K562 (cell line): Measurements from ENCODE around the gene PRKCE. TPM values are rescaled to one million over a fixed set of nuclear protein-coding genes. Genes with fewer than 3 reads are reported as not detected.

Experiments used
- ATAC-seq: fragments of 200-7000 bp; cut with Tn5 transposase; 3 replicates; pipeline ENCODE4 v1.9.1; 2020; ENCODE audit warnings: moderate library complexity
- BruUV-seq: library from RNA; stranded (reverse); fragments of 400-500 nt; replicated peaks from 2 replicates; lab custom pipeline; 2021; lab: Mats Ljungman, UMichigan
- CTCF ChIA-PET: fragments of 300-600 bp; formaldehyde crosslinking; extraction: SDS; loops from one replicate; lab custom pipeline; 2021; ENCODE audit warnings: low intra/inter-chr PET ratio; lab: Yijun Ruan, JAX
- POLR2A ChIA-PET: fragments of 300-600, 350-650 bp; sonication (Branson Sonifier 250); formaldehyde crosslinking; extraction: SDS; loops from one replicate; lab custom pipeline; 2021; ENCODE audit warnings: antibody characterized with exemption, inconsistent platforms; lab: Yijun Ruan, JAX
- DNase-seq, 4 experiments: peaks; one replicate each; pipeline versions ENCODE4 v3.0.0 to v3.0.0-alpha.2; 2011 to 2018; ENCODE audit warnings: low spot score in 3 of 4, mixed read lengths in 3 of 4; ENCODE audit errors: extremely low read depth in 1 of 4
- FAIRE-seq: peaks from 2 replicates; lab custom pipeline; 2011; peaks lifted over from hg19 to GRCh38; lab: Jason Lieb, UNC
- H2AFZ ChIP-seq: 2 replicates; pipeline ENCODE4 v1.6.0; 2011; ENCODE audit warnings: low read depth, low read length, control low read depth, inconsistent platforms
- H3K27ac ChIP-seq: fragments of 200-600 bp; 3 replicates; pipeline ENCODE4 v1.8.0; 2011; ENCODE audit warnings: low read depth, mild to moderate bottlenecking, control low read depth, inconsistent platforms, low read length, moderate library complexity, mixed read lengths; ENCODE audit errors: extremely low read depth
- H3K27me3 ChIP-seq, 2 experiments: fragments of 300-600 bp in 1 of 2; 2 replicates in 1 of 2; 3 replicates in 1 of 2; pipeline versions ENCODE4 v1.6.0 to v1.8.0; 2011; ENCODE audit warnings: inconsistent platforms in 2 of 2, low read length in 2 of 2, mild to moderate bottlenecking in 1 of 2, mixed read lengths in 1 of 2, moderate library complexity in 1 of 2; ENCODE audit not compliant: control insufficient read depth in 2 of 2, insufficient read depth in 2 of 2
- H3K36me3 ChIP-seq: fragments of 300-600 bp; 3 replicates; pipeline ENCODE4 v1.8.0; 2011; ENCODE audit warnings: mild to moderate bottlenecking, low read length, inconsistent platforms; ENCODE audit not compliant: control insufficient read depth, insufficient read depth
- H3K4me1 ChIP-seq, 2 experiments: fragments of 200-600 bp in 1 of 2; replicated peaks in 1 of 2; 2 replicates in 1 of 2; 3 replicates in 1 of 2; pipeline versions ENCODE4 v1.5.1 to v1.8.0; 2011; ENCODE audit warnings: inconsistent platforms in 2 of 2, low read length in 2 of 2, mild to moderate bottlenecking in 1 of 2, mixed read lengths in 1 of 2, moderate library complexity in 1 of 2; ENCODE audit not compliant: control insufficient read depth in 2 of 2, insufficient read depth in 2 of 2
- H3K4me2 ChIP-seq: 2 replicates; pipeline ENCODE4 v1.6.1; 2011; ENCODE audit warnings: low read length, control low read depth, inconsistent platforms, mixed read lengths; ENCODE audit not compliant: insufficient read depth
- H3K4me3 ChIP-seq: fragments of 200-600 bp; sonication (generic), shearing (Covaris generic); 2 replicates; pipeline ENCODE4 v1.5.1; 2016; ENCODE audit warnings: control low read depth, inconsistent platforms
- H3K79me2 ChIP-seq: fragments of 200-600 bp; 3 replicates; pipeline ENCODE4 v1.8.0; 2011; ENCODE audit warnings: low read length, inconsistent platforms; ENCODE audit not compliant: control insufficient read depth, insufficient read depth
- H3K9ac ChIP-seq, 2 experiments: 2 replicates each; pipeline versions ENCODE4 v1.6.0 to v1.6.1; 2011; ENCODE audit warnings: low read depth in 2 of 2, low read length in 2 of 2, control low read depth in 1 of 2, inconsistent platforms in 1 of 2, mild to moderate bottlenecking in 1 of 2, mixed read lengths in 1 of 2; ENCODE audit not compliant: insufficient read depth in 1 of 2
- H3K9me1 ChIP-seq: one replicate; pipeline ENCODE4 v1.6.0; 2011; ENCODE audit warnings: inconsistent platforms, mild to moderate bottlenecking, low read length, moderate library complexity; ENCODE audit not compliant: control insufficient read depth, insufficient read depth
- H3K9me3 ChIP-seq: replicated peaks from 2 replicates; pipeline ENCODE4 v1.5.1; 2011; ENCODE audit warnings: low read depth, low read length, inconsistent platforms; ENCODE audit not compliant: control insufficient read depth, insufficient read depth
- H4K20me1 ChIP-seq: replicated peaks from 2 replicates; pipeline ENCODE4 v1.6.1; 2011; ENCODE audit warnings: low read length, inconsistent platforms, mixed read lengths; ENCODE audit not compliant: control insufficient read depth, insufficient read depth
- C11orf30 ChIP-seq: fragments of 450-650 bp; IDR thresholded peaks from 2 replicates; pipeline ENCODE4 v1.6.1; 2016; ENCODE audit warnings: low read depth, mild to moderate bottlenecking
- FOXM1 ChIP-seq, 2 experiments: fragments of 450-650 bp in 1 of 2; sonication (generic) in 1 of 2; formaldehyde crosslinking in 1 of 2; IDR thresholded peaks; 2 replicates each; pipeline versions ENCODE4 v1.6.1 to v1.9.0; 2017 to 2022; ENCODE audit warnings: low read depth in 2 of 2, mild to moderate bottlenecking in 2 of 2, missing genetic modification reagents in 1 of 2, moderate library complexity in 1 of 2
- L3MBTL2 ChIP-seq: fragments of 450-650 bp; IDR thresholded peaks from 2 replicates; pipeline ENCODE4 v1.6.1; 2016; ENCODE audit warnings: mild to moderate bottlenecking, moderate library complexity
- MAFF ChIP-seq: IDR thresholded peaks from 2 replicates; pipeline ENCODE4 v1.6.1; 2012; ENCODE audit warnings: low read length, improper control_type of control experiment
- MAFG ChIP-seq: fragments of 450-650 bp; conservative IDR thresholded peaks from 2 replicates; pipeline ENCODE4 v1.6.1; 2016; ENCODE audit warnings: missing genetic modification characterization, missing compliant biosample characterization
- MAFK ChIP-seq: IDR thresholded peaks from 2 replicates; pipeline ENCODE4 v1.6.1; 2011; ENCODE audit warnings: low read length, improper control_type of control experiment
- MED1 ChIP-seq: sonication (generic); formaldehyde crosslinking; IDR thresholded peaks from 2 replicates; pipeline ENCODE4 v1.8.1; 2023; ENCODE audit warnings: missing genetic modification reagents, borderline replicate concordance
- NFE2 ChIP-seq: IDR thresholded peaks from 2 replicates; pipeline ENCODE4 v1.6.1; 2014; ENCODE audit warnings: antibody characterized with exemption, low read depth
- XRCC5 ChIP-seq: fragments of 200-400 bp; formaldehyde crosslinking; IDR thresholded peaks from 2 replicates; pipeline ENCODE4 v1.6.1; 2017; ENCODE audit warnings: low read depth, mild to moderate bottlenecking, low read length
- WGBS: fragments of 100-300 bp; shearing (Covaris generic); methylation state at CpG from one replicate; pipeline ENCODE4 v1.1.6; 2016; ENCODE audit warnings: low coverage, mixed read lengths; ENCODE audit not compliant: insufficient coverage; ENCODE audit errors: missing lambda C conversion rate; 5-methylcytosine and 5-hydroxymethylcytosine counted together
- in situ Hi-C: fragments of 300-500 bp; cut with MboI; formaldehyde crosslinking; loops from 4 replicates; pipeline ENCODE4 v1.15.0; 2018; ENCODE audit warnings: inconsistent platforms, mixed read lengths
- intact Hi-C: fragments of 100-400 bp; cut with micrococcal nuclease; formaldehyde crosslinking; loops from 2 replicates; pipeline ENCODE4 v1.14.2; 2022
- polyA plus RNA-seq, 8 experiments: library from polyadenylated mRNA; depleted of rRNA in 4 of 8; stranded (reverse) in 5 of 8; unstranded in 3 of 8; fragments of >200 nt; fragmentation: Nextera tagmentation in 2 of 8; fragmentation: Illumina TruSeq in 1 of 8; extraction: Ambion mirVana in 2 of 8; extraction: Trizol in 1 of 8; gene quantifications; 2 replicates each; pipeline versions ENCODE4 v1.2.1 to v1.2.3, GENCODE V29; 2011 to 2014; ENCODE audit warnings: inconsistent platforms in 1 of 8, missing spikeins in 1 of 8
- total RNA-seq, 7 experiments: library from RNA; depleted of rRNA in 6 of 7; stranded (reverse); fragments of >200 nt in 6 of 7; fragmentation: Illumina TruSeq in 2 of 7; extraction: Trizol in 2 of 7; gene quantifications; 2 replicates each; pipeline versions ENCODE4 v1.2.1 to v1.2.3, GENCODE V29; 2011 to 2021; ENCODE audit warnings: low replicate concordance in 1 of 7
- TF ChIP-seq, protein P1 (sequence below): fragments of 250-450 bp; sonication (Bioruptor Pico); IDR thresholded peaks from 2 replicates; pipeline ENCODE4 v1.5.0; 2020; ENCODE audit warnings: mild to moderate bottlenecking
- TF ChIP-seq, protein P2 (sequence below): fragments of 200-800 bp; sonication (Bioruptor generic); IDR thresholded peaks from 2 replicates; pipeline ENCODE4 v1.6.1; 2017; ENCODE audit warnings: missing genetic modification characterization, missing compliant biosample characterization
- TF ChIP-seq, protein P3 (sequence below): fragments of 450-650 bp; IDR thresholded peaks from 2 replicates; pipeline ENCODE4 v1.6.1; 2016; ENCODE audit warnings: borderline replicate concordance

Gene PRKCE
- total and polyA plus RNA-seq, 9 of the 15 experiments (the other 6 are each of a cell fraction or from before 2014, with no cell fraction given) = 0.06 to 1.0 (median 0.22) TPM; not detected in 1

DNA sequence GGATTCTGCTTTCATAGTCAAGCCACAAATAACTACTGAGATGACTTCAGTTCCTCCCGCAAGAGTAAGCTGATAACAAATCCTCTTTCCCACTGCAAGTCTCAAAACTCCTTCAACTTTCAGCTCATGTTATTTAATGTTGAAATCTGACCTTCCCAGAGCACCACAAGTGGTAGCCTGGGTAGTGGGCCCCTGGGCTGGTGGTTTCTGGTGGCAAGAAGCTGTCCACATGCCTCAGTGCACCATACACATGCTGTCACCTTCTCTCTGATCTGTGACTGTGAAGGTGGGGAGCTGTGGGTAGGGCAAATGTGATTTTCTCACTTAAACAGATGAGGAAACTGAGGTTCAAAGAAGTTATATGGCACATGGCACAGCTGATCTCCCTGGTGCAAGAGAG lies 399.6 kb downstream of the PRKCE start:
- 17% methylated on average over 1 of the region's 1 CpG for WGBS
- H4K20me1 ChIP-seq = no peaks in the 10 kb centered on the region
- H3K27ac ChIP-seq = no peak overlapping the region
- H3K36me3 ChIP-seq = no peaks in the 10 kb centered on the region
- intact Hi-C loops = no loop called here
- H3K4me3 ChIP-seq = no peak overlapping the region
- CTCF ChIA-PET = no interaction called here
- H3K9me1 ChIP-seq = no peaks in the 10 kb centered on the region
- H3K27me3 ChIP-seq = peaks cover 9 to 40% of the 10 kb centered on the region in 2 experiments; a peak in 4 of 5 replicates
- no peaks in the 10 kb centered on the region for H3K4me1 ChIP-seq
- no TSS peak for BruUV-seq
- FAIRE-seq = no peak
- DNase-seq = no peak
- H2AFZ ChIP-seq = no peak overlapping the region
- no peak for TF ChIP-seq FOXM1 (IDR thresholded peaks at IDR 0.05; ENCODE audit: low read depth)
- no peak for TF ChIP-seq FOXM1 (CRISPR knock-in tag; IDR thresholded peaks at IDR 0.05; ENCODE audit: low read depth)
- TF ChIP-seq, protein P1, sequence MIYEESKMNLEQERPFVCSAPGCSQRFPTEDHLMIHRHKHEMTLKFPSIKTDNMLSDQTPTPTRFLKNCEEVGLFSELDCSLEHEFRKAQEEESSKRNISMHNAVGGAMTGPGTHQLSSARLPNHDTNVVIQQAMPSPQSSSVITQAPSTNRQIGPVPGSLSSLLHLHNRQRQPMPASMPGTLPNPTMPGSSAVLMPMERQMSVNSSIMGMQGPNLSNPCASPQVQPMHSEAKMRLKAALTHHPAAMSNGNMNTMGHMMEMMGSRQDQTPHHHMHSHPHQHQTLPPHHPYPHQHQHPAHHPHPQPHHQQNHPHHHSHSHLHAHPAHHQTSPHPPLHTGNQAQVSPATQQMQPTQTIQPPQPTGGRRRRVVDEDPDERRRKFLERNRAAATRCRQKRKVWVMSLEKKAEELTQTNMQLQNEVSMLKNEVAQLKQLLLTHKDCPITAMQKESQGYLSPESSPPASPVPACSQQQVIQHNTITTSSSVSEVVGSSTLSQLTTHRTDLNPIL = no peak
- TF ChIP-seq XRCC5 = no peak
- TF ChIP-seq, all 486 proteins: peak for 0
- H3K79me2 ChIP-seq = no peaks in the 10 kb centered on the region
- in situ Hi-C loops = no loop called here
- no peak overlapping the region for H3K4me2 ChIP-seq
- no peak for ATAC-seq
- no peaks in the 10 kb centered on the region for H3K9me3 ChIP-seq
- POLR2A ChIA-PET = no interaction called here
- no peak overlapping the region for H3K9ac ChIP-seq

DNA sequence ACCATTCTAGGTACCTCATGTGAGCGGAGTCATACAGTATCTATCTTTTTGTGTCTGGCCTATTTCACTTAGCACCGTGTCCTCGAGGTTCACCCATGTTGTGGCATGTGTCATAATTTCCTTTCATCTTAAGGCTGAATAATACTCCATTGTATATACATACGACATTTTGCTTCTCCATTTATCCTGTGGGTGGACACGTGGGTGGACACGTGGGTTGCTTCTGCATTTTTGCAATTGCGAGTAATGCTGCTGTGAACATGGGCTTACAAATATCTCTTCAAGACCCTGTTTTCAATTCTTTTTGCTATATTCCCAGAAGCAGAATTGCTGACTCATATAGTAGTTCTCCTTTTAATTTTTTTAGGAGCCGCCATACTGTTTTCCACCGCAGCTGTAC lies 402.1 kb downstream of the PRKCE start:
- no TSS peak for BruUV-seq
- no peaks in the 10 kb centered on the region for H4K20me1 ChIP-seq
- no peak for ATAC-seq
- TF ChIP-seq NFE2 (peak; percentile 77), C11orf30 (peak; percentile 82), MAFF (peak; percentile 75), MED1 (no peak), L3MBTL2 (peak; percentile 58), MAFG (peak; percentile 82), MAFK (peak; percentile 71)
- TF ChIP-seq, protein P2, sequence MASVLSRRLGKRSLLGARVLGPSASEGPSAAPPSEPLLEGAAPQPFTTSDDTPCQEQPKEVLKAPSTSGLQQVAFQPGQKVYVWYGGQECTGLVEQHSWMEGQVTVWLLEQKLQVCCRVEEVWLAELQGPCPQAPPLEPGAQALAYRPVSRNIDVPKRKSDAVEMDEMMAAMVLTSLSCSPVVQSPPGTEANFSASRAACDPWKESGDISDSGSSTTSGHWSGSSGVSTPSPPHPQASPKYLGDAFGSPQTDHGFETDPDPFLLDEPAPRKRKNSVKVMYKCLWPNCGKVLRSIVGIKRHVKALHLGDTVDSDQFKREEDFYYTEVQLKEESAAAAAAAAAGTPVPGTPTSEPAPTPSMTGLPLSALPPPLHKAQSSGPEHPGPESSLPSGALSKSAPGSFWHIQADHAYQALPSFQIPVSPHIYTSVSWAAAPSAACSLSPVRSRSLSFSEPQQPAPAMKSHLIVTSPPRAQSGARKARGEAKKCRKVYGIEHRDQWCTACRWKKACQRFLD (CRISPR knock-in tag) = no peak
- TF ChIP-seq, protein P3, sequence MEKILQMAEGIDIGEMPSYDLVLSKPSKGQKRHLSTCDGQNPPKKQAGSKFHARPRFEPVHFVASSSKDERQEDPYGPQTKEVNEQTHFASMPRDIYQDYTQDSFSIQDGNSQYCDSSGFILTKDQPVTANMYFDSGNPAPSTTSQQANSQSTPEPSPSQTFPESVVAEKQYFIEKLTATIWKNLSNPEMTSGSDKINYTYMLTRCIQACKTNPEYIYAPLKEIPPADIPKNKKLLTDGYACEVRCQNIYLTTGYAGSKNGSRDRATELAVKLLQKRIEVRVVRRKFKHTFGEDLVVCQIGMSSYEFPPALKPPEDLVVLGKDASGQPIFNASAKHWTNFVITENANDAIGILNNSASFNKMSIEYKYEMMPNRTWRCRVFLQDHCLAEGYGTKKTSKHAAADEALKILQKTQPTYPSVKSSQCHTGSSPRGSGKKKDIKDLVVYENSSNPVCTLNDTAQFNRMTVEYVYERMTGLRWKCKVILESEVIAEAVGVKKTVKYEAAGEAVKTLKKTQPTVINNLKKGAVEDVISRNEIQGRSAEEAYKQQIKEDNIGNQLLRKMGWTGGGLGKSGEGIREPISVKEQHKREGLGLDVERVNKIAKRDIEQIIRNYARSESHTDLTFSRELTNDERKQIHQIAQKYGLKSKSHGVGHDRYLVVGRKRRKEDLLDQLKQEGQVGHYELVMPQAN = no peak

More for the DNA sequence above, 402.1 kb downstream of the PRKCE start:
- Histone ChIP-seq H2AFZ (no peak overlapping the region; the same call in 1 of the 2 replicates), H3K4me2 (no peak overlapping the region), H3K36me3 (no peaks in the 10 kb centered on the region), H3K9me3 (no peaks in the 10 kb centered on the region), H3K79me2 (no peaks in the 10 kb centered on the region), H3K27me3 (peaks cover 16 to 48% of the 10 kb centered on the region in 2 experiments; a peak in 4 of 5 replicates), H3K9me1 (no peaks in the 10 kb centered on the region), H3K27ac (no peak overlapping the region), H3K4me3 (no peak overlapping the region), H3K9ac (no peak overlapping the region), H3K4me1 (no peaks in the 10 kb centered on the region; a peak in 1 of 5 replicates)
- ChIA-PET CTCF (no interaction called here), POLR2A (no interaction called here)
- DNase-seq = no peak
- WGBS = 15% methylated on average over 9 of the region's 9 CpGs
- intact Hi-C loops (no loop called here), in situ Hi-C loops (no loop called here)
- no peak for FAIRE-seq
